Activated naive CD4-positive, alpha-beta T cell treated with anti-CD3 and anti-CD28 coated beads, Interleukin-2, amount 50 U/mL, for 16 hours (primary cell): ENCODE data around the gene ALG11.

Experiments
- DNase-seq: peaks from one replicate; pipeline ENCODE4 v3.0.0-alpha.2; 2020

ALG11 gene

DNA sequence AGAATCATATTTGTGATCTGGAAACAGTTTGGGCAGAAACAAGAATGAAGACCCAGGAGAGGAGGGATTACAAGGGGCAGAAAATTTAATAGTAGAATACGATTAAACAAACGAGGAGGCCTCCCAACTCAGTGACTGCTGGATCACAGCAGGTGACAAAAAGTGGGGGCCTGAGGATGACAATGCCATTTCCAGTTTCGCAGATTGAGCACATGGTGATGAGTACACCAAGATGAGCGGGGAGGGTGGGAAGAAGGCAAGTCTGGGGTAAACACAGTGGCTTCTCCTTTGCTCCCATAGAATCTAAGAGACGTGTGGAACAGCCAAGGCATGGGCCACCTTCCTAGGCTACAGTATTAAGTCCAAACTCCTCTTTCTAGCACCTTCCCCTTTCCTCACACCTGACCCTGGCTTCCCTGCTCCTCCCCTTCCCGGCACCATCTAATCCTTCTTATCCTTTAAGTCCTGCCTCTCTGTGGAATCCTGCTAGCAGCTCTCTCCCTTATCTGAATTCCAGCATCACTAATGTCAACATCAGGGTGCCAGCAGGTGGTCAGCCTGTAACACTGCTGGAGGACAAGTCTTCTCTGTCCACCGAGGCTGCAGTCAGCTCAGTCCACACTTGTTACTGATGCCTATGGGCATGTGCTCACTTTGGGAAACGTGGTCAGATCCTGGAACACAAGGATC lies 14.4 kb upstream of the ALG11 start:
- DNase-seq = no peak

DNA sequence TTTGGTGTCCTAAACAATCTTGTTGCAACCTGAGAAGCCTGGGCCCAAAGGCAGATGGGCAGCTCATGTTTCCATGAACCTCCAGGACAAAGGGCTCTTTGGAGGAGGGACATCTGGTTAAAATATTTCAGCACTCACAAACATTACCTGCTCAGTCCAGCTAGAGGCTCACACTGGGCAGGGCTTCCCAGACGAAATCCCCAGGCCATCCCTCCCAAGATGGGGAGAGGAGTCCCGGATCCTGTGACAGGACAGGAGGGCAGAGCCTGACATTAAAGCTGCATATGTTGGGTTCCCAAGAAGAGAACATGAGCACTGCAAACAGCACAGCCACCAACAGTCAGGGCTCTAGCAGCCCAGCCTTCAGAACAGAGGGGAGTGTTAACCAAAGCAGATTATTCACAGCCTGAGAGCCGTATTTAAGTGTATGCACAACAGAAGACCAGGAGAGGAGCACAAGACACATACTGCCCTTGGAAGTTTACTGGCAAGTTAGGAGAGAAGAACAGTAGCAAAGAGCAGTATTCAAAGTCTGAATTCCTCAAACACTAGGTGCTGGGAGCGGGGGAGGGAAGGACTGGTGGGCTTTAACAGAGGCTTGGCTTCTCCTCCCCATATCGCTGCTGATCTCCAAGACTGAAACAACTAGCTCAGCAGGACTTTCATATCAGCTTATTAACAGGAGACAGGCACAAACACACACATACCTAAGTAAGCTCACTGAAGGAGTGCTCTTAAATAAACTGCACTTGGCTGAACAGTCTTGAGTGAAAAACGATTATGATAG lies 13.3 kb upstream of the ALG11 start:
- DNase-seq = no peak

DNA sequence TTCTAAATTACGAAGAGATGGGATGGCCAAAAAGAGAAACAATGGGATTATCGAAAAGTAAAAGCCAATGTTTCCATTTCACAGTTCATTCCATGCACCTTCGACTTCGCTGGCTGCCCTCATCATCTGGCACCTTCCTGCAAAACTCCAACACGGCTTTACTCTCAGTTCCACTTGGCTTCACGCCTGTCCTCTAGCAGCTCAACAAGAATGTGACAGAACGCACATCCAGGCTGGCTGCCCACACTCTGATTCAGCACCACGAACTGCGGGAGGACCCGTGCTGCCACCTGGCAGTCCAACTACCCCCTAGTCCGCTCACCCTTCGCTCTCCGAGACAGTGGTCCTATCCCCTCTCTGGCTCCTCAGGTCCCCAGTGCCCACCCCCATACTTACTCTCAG lies 12.7 kb upstream of the ALG11 start:
- DNase-seq = no peak

DNA sequence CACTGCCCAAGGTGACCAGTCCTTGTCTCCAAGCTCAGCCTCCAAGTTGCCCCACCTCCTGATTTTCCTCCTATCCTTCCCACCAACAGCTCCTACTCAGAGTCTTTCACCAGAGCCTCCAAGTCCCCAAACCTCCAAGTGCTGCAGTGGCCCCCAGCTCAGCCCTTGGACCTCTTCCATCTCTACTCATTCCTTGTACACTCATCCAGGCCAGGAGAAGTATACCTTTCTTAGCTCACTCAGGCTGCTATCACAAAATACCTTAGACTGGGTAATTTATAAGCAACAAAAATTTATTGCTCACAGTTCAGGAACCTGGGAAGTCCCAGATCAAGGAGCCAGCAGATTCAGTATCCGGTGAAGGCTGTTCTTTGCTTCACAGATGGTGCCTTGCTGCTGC lies 12.3 kb upstream of the ALG11 start:
- DNase-seq = no peak

DNA sequence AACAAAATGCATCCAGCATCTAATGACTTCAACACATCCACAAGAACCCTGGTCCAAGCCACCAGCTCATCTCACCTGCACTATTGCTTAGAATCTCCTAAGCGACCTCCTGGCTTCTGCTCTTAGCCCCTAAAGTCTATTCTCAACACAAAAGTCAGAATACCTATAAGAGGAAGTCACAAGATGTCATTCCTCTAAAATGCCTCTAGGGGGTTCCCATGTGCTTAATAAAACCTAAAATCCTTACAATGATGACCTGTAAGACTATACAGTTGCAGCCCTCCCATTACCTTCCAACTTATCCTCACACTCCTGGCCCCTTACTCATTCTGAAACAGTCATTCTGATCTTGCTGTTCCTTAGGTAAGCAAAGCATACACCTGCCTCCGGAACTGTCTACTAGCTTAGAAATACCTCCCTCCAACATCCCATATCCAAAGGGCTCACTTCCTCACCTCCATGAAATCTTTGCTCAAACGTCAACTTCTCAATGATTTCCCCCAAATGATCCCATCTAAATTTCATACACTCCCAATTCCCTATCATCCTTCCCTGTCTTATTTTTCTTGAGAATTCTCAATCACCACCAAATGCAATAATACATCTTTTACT lies 11.0 kb upstream of the ALG11 start:
- DNase-seq = no peak

DNA sequence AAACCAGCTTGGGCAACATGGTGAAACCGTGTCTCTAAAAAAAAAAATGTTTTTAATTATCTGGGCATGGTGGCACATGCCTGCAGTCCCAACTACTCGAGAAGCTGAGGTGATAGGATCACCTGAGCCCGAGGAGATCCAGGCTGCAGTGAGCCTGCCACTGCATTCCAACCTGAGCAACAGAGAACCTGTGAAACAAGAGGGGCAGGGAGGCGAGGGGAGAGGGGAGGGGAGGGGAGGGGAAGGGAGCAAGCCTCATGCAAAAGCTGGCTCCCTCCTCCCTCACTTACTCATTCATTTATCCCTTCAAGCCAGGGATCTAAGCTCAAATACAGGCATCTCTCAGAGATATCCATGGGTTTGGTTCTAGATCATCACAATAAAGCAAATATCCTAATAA lies 9.8 kb upstream of the ALG11 start:
- DNase-seq = no peak

DNA sequence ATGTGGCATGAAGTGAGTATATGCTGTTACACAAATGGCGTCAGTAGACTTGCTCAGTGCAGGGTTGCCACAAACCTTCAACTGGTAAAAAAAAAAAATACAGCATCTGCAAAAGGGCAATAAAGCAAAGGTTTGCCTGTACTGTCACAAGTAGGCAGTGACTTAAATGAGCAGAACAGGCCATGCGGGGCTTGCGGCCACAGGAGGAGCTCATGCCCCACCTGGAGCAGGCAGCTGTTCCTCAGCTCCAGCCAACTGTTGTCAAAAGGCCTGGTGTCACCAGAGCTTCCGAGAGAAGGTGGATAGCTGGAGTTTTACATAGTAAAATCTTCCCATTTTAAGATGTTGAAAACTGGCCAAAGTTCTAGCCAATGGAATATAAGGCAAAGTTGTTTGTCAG lies 8.7 kb upstream of the ALG11 start:
- no peak for DNase-seq

DNA sequence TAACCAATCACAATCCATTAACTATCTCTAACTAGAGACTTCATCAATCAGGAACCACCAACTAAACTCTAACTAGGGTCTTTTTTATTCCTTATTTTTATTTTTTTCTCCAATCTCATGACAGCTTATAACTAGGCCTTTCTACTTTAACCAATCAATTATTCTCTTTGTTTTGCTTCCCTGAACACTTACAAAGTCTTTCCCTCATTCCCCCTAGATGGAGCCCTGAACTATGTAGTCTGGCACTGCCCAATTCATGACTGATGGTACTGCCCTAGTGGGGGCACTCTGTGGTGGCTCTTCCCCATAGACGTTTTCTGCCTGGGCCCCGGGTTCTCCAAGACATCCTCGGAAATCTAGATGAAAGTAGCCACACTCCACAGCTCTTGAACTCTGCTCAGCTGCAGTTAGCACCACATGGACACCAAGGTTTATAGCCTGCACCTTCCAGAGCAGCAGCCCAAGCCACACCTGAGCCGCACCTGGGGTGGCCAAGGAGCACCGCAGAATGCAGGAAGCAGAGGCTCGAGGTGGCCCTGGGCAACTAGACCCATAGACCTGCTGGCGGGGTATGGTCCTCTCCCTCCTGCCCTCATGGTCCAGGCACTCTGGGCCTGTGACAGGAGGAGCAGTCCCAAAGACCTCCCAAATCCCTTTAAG lies 7.6 kb upstream of the ALG11 start:
- no peak for DNase-seq

DNA sequence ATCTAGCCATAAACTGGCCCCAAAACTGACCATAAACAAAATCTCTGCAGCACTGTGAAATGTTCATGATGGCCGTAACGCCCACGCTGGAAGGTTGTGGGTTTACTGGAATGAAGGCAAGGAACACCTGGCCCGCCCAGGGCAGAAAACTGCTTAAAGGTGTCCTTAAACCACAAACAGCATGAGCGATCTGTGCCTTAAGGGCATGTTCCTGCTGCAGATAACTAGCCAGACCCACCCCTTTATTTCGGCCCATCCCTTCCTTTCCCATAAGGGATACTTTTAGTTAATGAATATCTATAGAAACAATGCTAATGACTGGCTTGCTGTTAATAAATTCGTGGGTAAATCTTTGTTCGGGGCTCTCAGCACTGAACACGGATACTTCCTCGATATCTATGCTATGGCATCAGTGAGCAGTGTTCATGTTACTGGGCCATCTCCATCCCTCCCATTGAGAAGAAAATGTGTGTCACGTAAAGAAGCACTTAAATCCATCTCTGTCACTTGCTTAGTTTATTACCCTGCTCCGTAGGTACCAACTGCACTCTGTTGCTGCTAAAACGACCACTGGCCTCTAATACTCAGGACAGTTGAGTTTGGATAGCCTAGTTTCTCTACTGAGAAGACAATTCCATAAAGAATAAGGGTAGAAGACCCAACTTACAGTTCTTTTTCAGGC lies 6.2 kb upstream of the ALG11 start:
- no peak for DNase-seq

DNA sequence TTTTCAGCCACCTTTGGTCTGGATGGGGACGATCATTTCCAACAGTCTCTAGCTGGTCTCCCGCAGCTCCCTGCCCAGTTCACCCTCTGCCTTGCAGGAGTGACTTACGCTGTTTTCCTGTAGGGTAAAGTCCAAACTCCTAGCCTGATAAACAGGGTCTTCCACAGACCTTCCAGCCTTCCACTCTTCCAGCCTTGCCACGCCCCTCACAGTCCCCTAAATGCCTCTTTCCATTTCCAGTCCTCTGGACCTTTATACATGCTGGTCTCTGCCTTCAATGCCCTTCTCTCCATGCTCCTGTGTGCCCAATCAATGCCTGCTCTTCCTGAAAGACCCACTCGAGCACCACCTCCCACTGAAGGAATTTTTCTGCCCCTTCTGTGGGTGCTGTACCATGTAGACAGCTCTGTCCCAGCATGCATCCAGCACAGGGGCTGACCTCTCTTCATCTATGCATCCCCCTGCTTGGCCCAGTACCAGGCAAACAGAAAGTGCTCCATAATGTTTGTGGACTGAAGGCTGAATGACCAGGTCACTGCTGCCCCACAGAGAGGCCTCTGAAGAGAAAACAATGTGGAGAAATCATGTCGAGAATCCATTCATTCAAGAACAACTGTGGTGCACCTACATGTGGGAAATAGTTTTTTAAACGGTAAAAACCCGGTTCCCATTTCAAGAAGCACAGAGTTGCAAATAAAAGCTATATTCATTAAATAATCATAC lies 5.5 kb upstream of the ALG11 start:
- no peak for DNase-seq

DNA sequence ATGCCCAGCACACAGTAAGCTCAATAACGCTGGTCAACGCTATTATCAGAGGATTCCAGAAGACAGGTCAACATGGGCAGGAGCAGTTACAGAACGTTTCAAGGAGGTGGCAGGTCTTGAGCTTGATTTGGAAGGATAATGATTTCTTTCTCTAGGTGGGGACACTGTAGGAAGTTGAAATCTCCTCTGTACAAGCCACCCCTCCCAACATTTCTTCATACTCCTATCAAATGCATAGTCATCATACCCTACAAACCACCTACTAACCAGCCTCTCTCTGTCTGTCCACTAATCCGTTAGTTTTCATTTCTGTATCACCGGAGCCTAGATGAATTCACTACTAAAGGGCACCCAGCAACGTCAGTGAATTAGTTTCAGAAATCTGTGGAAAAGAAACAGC lies 2.3 kb upstream of the ALG11 start:
- DNase-seq = no peak

DNA sequence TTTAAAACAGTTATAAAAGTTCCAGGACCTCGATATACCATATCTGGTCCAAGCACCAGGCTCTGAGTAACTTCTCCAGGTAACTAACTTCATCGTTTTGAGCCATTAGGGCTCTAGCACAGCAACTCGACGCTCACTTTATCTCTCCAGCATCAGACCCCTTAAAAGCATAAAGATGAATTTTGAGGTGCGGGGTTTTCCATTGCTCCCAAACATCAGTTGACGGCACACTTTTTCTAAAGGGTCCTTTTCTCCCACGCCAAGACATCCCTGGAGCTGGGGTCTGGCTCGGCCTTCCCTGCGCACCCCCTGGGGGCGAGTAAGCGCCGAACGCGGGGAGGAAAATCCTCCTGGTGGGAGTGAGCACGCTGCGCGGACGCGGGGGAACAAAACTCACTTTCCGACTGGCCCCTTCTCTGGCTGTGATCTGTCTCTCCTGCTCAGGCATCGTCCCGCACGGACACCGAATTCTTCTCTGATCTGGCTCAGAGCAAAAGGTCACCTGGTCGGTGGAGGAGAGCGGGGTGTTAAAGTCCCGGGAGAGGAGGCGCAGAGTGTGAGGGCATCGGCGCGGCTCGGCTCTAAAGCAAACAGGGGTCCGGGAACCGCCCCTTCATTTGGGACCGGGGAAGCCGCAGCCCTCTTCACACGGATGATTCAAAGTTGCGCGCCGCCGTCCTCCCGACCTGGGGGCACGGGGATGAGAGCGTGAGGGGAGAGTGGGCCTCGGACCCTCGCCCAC lies 1.1 kb upstream of the ALG11 start, which contains the start of gene ATP7B:
Gene ATP7B, minus strand, starts transcription at position 561 of the 742 bp plus-strand sequence. Its CDS starts 113 bp downstream, at position 448.
- peak; percentile 17 for DNase-seq

DNA sequence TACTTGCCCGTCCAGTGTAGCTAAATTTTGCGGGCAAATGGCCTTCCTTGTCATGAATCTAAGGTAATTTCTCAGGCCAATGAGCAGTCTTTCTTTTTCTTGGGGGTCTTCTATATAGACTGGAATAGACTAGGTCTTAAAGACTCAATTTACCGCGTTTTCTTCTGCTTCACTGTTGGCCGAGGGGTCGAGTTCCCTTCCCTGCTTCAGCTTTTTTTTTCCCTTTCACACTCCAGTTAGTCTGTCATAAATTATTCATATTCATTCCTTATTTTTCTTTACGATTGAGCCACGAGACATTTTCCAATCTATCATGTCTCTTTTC lies 276 bp downstream of the ALG11 start:
- DNase-seq = no peak

DNA sequence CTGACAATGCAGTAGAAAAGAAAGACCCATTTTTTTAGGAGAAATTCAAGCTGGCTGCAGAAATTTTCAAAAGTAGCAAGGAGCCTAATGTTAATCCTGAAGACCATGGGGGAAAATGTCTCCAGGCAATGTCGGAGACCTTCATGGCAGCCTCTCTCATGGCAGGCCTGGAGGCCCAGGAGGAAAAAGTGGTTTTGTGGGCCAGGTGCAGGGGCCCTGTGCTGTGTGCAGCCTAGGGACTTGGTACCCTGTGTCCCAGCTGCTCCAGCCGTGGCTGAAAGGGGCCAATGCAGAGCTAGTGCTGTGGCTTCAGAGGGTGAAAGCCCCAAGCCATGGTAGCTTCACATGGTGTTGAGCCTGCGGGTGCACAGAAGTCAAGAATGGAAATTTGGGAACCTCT lies 4.1 kb downstream of the ALG11 start:
- no peak for DNase-seq

DNA sequence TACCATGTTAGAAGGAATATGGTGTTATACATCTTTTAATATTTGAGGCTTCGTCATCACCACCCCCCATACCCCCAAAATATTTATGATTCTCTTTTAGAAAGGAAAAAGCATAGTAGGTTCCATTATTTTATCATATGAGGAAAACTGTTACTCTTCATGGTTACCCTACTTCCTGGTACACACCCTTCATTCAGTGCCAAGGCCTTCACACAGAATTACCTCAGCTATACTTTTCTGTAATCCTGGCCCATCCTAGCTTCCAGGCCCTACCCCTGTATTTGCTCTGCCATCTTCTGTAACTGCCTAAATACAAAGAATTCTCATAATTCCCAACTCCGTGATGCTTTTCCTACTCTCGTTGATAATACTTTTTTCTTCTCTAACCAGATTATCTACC lies 8.0 kb downstream of the ALG11 start:
- DNase-seq = no peak

DNA sequence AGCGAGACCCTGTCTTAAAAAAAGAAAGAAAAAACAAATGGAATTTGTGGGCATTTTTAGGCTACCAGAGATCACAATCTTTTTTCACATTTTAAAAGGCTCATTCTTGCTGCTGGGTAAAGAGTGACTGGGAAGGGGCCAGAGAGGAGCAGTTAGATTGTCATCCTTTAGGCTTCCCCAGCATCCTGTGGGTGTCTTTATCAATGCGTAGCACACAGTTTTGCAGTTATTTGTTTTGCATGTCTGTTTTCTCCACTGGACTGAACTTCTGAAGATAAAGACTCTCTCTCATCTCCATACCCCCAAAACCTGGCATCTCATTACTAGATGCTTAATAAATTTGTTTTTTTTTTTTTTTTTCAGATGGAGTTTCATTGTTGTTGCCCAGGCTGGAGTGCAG lies 10.2 kb downstream of the ALG11 start:
- no peak for DNase-seq

DNA sequence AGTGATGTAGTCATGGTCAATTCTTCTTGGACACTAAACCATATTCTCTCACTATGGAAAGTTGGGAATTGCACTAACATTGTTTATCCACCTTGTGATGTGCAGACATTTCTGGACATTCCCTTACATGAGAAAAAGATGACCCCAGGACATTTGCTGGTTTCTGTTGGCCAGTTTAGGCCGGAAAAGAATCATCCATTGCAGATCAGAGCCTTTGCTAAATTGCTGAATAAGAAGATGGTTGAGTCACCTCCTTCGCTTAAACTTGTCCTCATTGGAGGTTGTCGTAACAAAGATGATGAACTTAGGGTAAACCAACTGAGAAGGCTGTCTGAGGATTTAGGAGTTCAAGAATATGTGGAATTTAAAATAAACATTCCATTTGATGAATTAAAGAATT lies 12.3 kb downstream of the ALG11 start, which contains the start of gene UTP14C:
Gene UTP14C, plus strand, starts transcription at position 211 of the 400 bp plus-strand sequence. CDS start 4,114 bp downstream, outside the sequence.
- DNase-seq = no peak

DNA sequence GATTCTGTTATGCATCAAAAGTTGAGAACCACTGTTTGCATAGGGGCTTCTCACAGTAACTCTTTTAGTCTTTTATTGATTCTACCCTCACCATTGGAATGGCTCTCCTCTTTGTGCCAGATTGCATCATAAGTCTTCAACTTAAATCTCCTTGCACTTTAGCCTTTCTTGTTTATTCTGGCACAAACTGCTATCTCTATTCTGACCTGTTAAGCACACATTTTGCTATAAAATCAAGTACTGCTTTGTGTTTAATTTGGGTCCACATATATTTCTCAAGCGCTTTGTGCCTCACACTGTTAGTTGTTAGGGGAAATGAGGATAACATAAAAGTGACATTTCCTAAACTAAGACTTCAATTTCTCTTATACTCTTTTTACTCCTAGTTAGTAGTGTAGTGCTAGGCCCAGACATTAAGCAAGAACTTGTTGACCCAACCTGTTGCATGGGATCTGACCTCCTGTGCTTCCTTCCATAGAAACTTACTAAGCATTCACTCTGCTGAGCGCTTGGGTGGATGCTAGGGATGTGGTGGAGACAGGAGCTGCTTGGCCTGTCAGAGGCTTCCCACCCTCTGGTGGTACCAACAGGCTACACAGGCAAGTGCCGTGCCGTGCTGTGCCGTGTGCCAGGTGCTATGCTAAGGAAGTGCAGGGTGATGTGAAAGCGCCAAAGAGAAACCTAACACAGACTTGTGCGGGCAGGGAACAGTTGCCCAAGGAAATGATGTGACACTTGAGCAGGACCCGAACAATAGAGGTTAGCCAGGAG lies 13.5 kb downstream of the ALG11 start:
- DNase-seq = no peak

DNA sequence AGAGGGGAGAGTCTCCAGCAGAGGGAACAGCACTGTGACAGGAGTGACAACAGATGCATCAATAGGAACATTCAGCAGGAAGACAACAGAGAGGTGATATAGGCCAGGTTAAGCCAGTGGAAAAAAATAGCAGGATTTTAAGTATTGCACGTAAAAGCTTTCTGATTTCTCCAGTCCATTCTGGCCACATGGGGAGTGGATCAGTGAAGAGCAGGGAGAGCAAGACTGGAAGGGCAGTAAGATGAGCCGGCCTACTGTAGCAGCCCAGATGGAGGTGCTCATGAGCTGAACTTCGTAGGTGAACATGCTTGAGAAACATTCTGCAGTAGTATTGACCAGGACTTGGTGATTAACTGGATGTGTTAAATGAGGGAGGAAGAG lies 14.0 kb downstream of the ALG11 start:
- no peak for DNase-seq

DNA sequence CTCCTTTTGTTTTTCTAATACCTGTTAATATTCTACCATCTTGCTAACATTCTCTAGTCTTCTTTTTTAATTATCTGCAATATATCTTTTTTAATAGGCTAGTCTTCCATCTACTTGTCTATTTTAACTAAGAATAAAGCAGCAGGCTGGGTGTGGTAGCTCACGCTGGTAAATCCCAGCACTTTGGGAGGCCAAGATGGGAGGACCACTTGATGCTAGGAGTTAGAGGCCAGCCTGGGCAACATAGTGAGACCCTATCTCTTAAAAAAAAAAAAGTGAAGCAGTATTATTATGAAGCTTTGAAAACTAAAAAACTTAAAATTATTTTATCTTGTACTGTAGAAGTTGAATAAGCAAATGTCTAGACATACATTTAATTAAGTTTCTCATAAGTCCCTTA lies 15.6 kb downstream of the ALG11 start:
- no peak for DNase-seq

DNA sequence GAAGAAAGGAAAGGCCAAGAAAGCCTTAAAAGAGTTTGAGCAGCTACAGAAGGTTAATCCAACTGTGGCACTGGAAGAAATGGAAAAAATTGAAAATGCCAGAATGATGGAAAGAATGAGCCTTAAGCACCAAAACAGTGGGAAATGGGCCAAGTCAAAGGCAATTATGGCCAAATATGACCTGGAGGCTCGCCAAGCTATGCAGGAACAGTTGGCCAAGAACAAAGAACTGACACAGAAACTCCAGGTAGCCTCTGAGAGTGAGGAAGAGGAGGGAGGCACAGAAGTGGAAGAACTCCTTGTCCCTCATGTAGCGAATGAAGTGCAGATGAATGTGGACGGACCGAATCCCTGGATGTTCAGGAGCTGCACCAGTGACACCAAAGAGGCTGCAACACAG lies 17.4 kb downstream of the ALG11 start:
- no peak for DNase-seq
